Esophagus muscularis mucosa (tissue), 4 donors: Measurements from ENCODE around the gene CD74. TPM values are rescaled to one million over a fixed set of nuclear protein-coding genes. Genes with fewer than 3 reads are reported as not detected.
"Not testable (repeated sequence)": the region's sequence is repeated elsewhere in the genome, so short reads cannot be mapped to it uniquely, and the experiment has no call there.

Source experiments
- DNase-seq: peaks from one replicate; pipeline ENCODE4 v3.0.0-alpha.2; 2017; ENCODE audit errors: extremely low spot score
- H3K27ac ChIP-seq, 4 donors: fragments of 200-600 bp; sonication (generic); replicated peaks in 1 of 4; 1 replicate in 3 of 4; 2 replicates in 1 of 4; pipeline ENCODE4 v1.5.1; 2016 to 2019; ENCODE audit warnings: mild to moderate bottlenecking in 1 of 4
- H3K27me3 ChIP-seq, 4 donors: fragments of 200-600 bp; sonication (generic); one replicate each; pipeline versions ENCODE4 v1.5.1 to v1.6.0; 2016 to 2019
- H3K36me3 ChIP-seq, 4 donors: fragments of 200-600 bp; sonication (generic); one replicate each; pipeline ENCODE4 v1.5.1; 2016 to 2019
- H3K4me1 ChIP-seq, 4 donors: fragments of 200-600 bp; sonication (generic); one replicate each; pipeline ENCODE4 v1.5.1; 2016 to 2019
- H3K4me3 ChIP-seq, 4 donors: fragments of 200-600 bp; sonication (generic); 1 replicate in 2 of 4; 2 replicates in 2 of 4; pipeline ENCODE4 v1.5.1; 2016 to 2019; ENCODE audit warnings: mild to moderate bottlenecking in 4 of 4, moderate library complexity in 1 of 4
- H3K9me3 ChIP-seq, 4 donors: fragments of 200-600 bp; sonication (generic); 1 replicate in 3 of 4; 2 replicates in 1 of 4; pipeline ENCODE4 v1.5.1; 2016 to 2019
- EP300 ChIP-seq: sonication (generic); formaldehyde crosslinking; IDR thresholded peaks from one replicate; pipeline ENCODE4 v1.6.1; 2017; ENCODE audit warnings: antibody characterized with exemption
- POLR2A ChIP-seq: fragments of 450-650 bp; IDR thresholded peaks from one replicate; pipeline ENCODE4 v1.6.1; 2017; ENCODE audit warnings: antibody characterized with exemption, moderate library complexity, mild to moderate bottlenecking, low read depth
- POLR2AphosphoS5 ChIP-seq, 2 donors: sonication (generic); formaldehyde crosslinking; IDR thresholded peaks; one replicate each; pipeline ENCODE4 v1.6.1; 2017; ENCODE audit warnings: antibody characterized with exemption in 2 of 2
- WGBS: methylation state at CpG from one replicate; pipeline ENCODE4 v1.1.5; 2018; 5-methylcytosine and 5-hydroxymethylcytosine counted together
- intact Hi-C: fragments of 100-400 bp; cut with DNase I; formaldehyde crosslinking; loops from one replicate; pipeline ENCODE4 v1.15.1; 2023
- total RNA-seq, 4 donors: library from RNA; depleted of rRNA; stranded (reverse); fragments of >200 nt; gene quantifications; one replicate each; pipeline versions ENCODE4 v1.1.0 to v1.2.1, GENCODE V29; 2016
- TF ChIP-seq, protein P1 (sequence below), 3 experiments: fragments of 200-600 bp in 2 of 3; fragments of 450-650 bp in 1 of 3; sonication (generic) in 2 of 3; IDR thresholded peaks; one replicate each; pipeline ENCODE4 v1.5.1; 2017 to 2019; ENCODE audit warnings: antibody characterized with exemption in 3 of 3, mild to moderate bottlenecking in 2 of 3, moderate library complexity in 1 of 3

CD74 gene
- total RNA-seq, 4 donors from 2014 or later, result 270 to 595 (median 555) TPM

DNA sequence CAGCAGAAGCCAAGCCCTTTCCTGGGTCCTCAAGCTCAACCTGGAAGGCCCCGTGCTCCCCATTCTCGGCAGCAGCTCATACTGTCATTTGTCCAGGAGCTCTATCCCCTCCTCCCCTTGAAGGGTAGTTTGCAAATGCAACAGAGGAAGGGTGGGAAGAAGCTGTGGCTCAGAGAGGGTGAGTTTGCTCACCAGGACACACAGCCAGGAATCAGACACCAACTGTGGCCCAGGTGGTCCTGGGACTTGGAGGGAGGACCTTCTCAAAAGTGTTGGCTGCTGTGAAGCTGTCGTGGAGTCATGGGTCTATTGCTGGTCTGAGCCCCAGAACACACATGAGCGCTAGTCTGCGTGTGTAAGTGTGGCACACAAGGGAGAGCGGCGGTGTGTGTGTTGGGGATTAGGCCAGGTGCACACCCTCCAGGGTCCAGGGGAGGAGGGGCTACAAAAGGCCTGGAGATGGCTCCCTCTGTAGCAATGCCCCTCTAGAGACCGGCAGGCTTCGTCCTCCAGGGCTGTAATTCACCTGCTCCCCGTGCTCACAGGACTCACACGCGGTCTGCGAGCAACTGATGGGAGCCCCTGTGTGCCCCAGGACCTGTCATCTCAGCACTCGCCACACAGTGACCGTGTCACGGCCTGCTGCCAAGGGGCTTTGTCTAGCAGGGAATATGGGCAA is 45.0 kb upstream of the CD74 start:
- no peaks in the 10 kb centered on the region for H3K9me3 ChIP-seq
- no peaks in the 10 kb centered on the region for H3K27me3 ChIP-seq
- no peak overlapping the region for H3K4me3 ChIP-seq
- intact Hi-C loops, result loop anchor here (2.0 to 5.0 kb wide), 3 partner anchors 65 to 200 kb away; no protein-coding TSS in a partner anchor
- peaks cover 8 to 13% (median 13%) of the 10 kb centered on the region in 4 donors for H3K4me1 ChIP-seq
- DNase-seq, result no peak
- 90% methylated on average over 13 of the region's 16 CpGs for WGBS
- no peak for TF ChIP-seq EP300
- TF ChIP-seq, protein P1, sequence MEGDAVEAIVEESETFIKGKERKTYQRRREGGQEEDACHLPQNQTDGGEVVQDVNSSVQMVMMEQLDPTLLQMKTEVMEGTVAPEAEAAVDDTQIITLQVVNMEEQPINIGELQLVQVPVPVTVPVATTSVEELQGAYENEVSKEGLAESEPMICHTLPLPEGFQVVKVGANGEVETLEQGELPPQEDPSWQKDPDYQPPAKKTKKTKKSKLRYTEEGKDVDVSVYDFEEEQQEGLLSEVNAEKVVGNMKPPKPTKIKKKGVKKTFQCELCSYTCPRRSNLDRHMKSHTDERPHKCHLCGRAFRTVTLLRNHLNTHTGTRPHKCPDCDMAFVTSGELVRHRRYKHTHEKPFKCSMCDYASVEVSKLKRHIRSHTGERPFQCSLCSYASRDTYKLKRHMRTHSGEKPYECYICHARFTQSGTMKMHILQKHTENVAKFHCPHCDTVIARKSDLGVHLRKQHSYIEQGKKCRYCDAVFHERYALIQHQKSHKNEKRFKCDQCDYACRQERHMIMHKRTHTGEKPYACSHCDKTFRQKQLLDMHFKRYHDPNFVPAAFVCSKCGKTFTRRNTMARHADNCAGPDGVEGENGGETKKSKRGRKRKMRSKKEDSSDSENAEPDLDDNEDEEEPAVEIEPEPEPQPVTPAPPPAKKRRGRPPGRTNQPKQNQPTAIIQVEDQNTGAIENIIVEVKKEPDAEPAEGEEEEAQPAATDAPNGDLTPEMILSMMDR (IDR thresholded peaks at IDR 0.05), result no peak
- no peaks in the 10 kb centered on the region for H3K36me3 ChIP-seq
- no peak overlapping the region for H3K27ac ChIP-seq

DNA sequence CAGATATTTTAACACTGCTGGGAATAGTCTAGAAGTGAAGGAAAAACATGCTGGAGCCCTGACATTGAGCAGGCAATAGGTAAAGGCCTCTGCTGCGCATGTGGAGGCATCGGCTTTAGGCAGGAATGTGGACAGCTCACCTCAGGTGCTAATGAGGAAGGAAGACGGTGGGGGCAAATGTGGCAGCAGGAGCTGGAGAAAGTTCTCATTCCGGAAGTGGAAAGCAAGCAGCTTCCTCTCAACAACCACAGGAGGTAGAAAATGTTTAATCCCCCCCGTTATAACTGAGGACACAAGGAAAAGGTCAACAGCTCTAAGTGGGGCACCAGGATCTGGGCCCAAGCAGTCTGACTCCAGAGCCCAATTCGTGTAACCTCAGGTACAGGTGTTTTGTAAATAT is 44.4 kb upstream of the CD74 start:
- no peak for TF ChIP-seq EP300
- TF ChIP-seq POLR2A, result no peak
- TF ChIP-seq, protein P1 (IDR thresholded peaks at IDR 0.05), result no peak
- no peak for TF ChIP-seq POLR2AphosphoS5 (IDR thresholded peaks at IDR 0.05)
- intact Hi-C loops, result loop anchor here (5.0 kb wide), 1 partner anchor 200 kb away; no protein-coding TSS in a partner anchor
- no peak for DNase-seq
- Histone ChIP-seq H3K4me3 (no peak overlapping the region), H3K27ac (no peak overlapping the region), H3K27me3 (no peaks in the 10 kb centered on the region), H3K9me3 (no peaks in the 10 kb centered on the region), H3K36me3 (no peaks in the 10 kb centered on the region), H3K4me1 (peaks cover 8 to 13% (median 13%) of the 10 kb centered on the region in 4 donors)
- WGBS, result 63% methylated on average over 6 of the region's 6 CpGs

DNA sequence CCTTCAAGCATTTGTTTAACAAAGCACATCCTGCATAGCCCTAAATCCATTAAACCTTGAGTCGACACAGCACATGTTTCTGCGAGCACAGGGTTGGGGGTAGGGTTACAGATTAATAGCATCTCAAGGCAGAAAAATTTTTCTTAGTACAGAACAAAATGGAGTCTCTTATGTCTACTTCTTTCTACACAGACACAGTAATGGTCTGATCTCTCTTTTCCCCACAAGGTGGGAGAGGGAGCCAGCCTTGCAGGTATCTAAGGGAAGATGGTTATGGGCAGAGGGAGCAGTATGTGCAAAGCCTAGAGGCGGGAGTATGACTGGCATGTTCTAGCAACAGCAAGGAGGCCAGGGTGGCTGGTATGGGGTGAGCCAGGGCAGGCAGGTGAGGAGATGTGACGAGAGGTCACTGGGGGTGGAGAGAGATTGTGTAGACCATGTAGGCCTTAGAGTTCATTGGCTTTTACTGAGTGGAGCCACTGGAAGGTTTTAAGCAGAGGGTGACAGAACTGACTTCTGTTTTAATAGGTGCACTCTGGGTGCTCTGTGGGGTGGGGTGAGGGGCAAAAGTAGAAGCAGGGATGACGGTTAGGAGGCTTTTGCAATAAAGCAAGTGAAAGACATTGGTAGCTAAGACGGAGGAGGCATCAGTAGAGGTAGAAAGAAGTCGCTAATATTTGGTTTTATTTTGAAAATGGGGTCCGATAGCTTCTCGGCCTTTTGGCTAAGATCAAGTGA is 42.0 kb upstream of the CD74 start:
- Histone ChIP-seq H3K9me3 (peaks cover 0 to 6% (median 0%) of the 10 kb centered on the region in 4 donors), H3K27me3 (no peaks in the 10 kb centered on the region), H3K27ac (no peak overlapping the region), H3K36me3 (no peaks in the 10 kb centered on the region), H3K4me3 (no peak overlapping the region), H3K4me1 (peaks cover 6 to 16% (median 12%) of the 10 kb centered on the region in 4 donors)
- intact Hi-C loops, result loop anchor here (5.0 kb wide), 1 partner anchor 203 kb away; no protein-coding TSS in a partner anchor
- 76% methylated on average over 9 of the region's 9 CpGs for WGBS
- no peak for TF ChIP-seq POLR2A
- no peak for TF ChIP-seq EP300
- DNase-seq, result no peak

DNA sequence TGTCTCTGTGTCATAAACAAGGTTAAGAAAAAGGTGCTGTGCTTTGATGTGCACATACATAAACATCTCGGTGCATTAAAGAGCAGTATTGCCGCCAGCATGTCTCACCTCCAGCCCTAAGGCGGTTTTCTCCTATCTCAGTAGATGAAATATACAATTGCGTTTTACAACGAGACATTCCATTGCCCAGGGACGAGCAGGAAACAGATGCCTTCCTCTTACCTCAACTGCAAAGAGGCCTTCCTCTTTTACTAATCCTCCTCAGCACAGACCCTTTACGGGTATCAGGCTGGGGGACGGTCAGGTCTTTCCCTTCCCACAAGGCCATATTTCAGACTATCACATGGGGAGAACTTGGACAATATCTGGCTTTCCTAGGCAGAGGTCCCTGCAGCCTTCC is 41.3 kb upstream of the CD74 start:
- H3K27ac ChIP-seq, H3K4me3 ChIP-seq, H3K9me3 ChIP-seq, H3K36me3 ChIP-seq, intact Hi-C loops, H3K27me3 ChIP-seq, H3K4me1 ChIP-seq, DNase-seq: not testable (repeated sequence)
- 44% methylated on average over 8 of the region's 8 CpGs for WGBS

DNA sequence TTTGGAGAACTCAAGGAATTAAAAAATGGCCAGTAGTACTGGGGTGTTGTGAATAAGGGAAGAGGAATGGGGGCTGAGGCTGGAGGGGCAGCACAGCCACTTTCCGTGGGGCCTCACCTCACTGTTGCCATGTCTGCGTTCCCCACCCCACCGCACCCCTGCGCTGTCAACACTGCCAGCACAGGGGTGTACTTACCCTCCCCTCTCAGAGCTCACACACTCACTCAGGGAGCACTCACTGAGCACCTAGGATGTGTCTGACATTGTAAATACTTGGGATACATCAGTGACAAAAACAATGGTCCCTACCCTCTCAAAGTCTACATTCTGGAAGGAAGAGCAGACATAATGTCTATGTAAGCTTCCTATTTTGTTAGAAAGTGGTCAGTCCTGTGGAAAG is 40.2 kb upstream of the CD74 start:
- Histone ChIP-seq H3K27ac (no peak overlapping the region), H3K36me3 (peaks cover 0 to 1% (median 0%) of the 10 kb centered on the region in 4 donors), H3K4me3 (no peak overlapping the region), H3K9me3 (peaks cover 0 to 6% (median 0%) of the 10 kb centered on the region in 4 donors), H3K27me3 (no peaks in the 10 kb centered on the region), H3K4me1 (peaks cover 9 to 13% (median 11%) of the 10 kb centered on the region in 4 donors)
- 91% methylated on average over 4 of the region's 4 CpGs for WGBS
- intact Hi-C loops, result no loop called here
- no peak for TF ChIP-seq POLR2A
- TF ChIP-seq POLR2AphosphoS5 (IDR thresholded peaks at IDR 0.05), result no peak
- TF ChIP-seq, protein P1 (IDR thresholded peaks at IDR 0.05), result no peak
- TF ChIP-seq EP300, result no peak
- DNase-seq, result no peak
